GM12891 (cell line): ENCODE measurements around the gene PARD3.

Experiments used
- PAX5 ChIP-seq: IDR thresholded peaks from 2 replicates; pipeline ENCODE4 v1.6.1; 2011; ENCODE audit warnings: low read length, moderate library complexity, mild to moderate bottlenecking; ENCODE audit not compliant: insufficient read depth, severe bottlenecking
- POLR2A ChIP-seq: IDR thresholded peaks from 2 replicates; pipeline ENCODE4 v1.6.1; 2011; ENCODE audit warnings: low read depth, low read length, control low read depth
- POLR2AphosphoS5 ChIP-seq: IDR thresholded peaks from 2 replicates; pipeline ENCODE4 v1.6.1; 2011; ENCODE audit warnings: low read depth, low read length, control low read depth
- POU2F2 ChIP-seq: IDR thresholded peaks from 2 replicates; pipeline ENCODE4 v1.6.1; 2011; ENCODE audit warnings: low read depth, mild to moderate bottlenecking, control low read depth, low read length, moderate library complexity
- SPI1 ChIP-seq: IDR thresholded peaks from 2 replicates; pipeline ENCODE4 v1.6.1; 2011; ENCODE audit warnings: low read depth, low read length, control low read depth
- TAF1 ChIP-seq: IDR thresholded peaks from 2 replicates; pipeline ENCODE4 v1.6.1; 2011; ENCODE audit warnings: low read depth, low read length, control low read depth

- TF ChIP-seq POLR2AphosphoS5 (no peak), POLR2A (no peak), SPI1 (no peak), TAF1 (no peak), PAX5 (no peak), POU2F2 (no peak)
Measured at GRCh38 chr10:34313888-34314287, 501.2 kb downstream of the PARD3 start.
